ENCODE data around the gene DLG2. TPM values are rescaled to one million over a fixed set of nuclear protein-coding genes. Genes with fewer than 3 reads are reported as not detected.
"Not testable (repeated sequence)": the region's sequence is repeated elsewhere in the genome, so short reads cannot be mapped to it uniquely, and the experiment has no call there.

Gene DLG2
- total RNA-seq, 2 experiments from 2014 or later: 2.0 to 2.1 TPM

- Mint-ChIP-seq H3K9me3 (no peaks in the 10 kb centered on the region), H3K36me3 (ENCODE audit: low read depth) (no peaks in the 10 kb centered on the region), H3K27me3 (no peaks in the 10 kb centered on the region), H3K4me3 (no peak overlapping the region), H3K4me1 (ENCODE audit: low read depth) (no peaks in the 10 kb centered on the region), H3K27ac (no peak overlapping the region)
- Histone ChIP-seq H3K9me3 (ENCODE audit: control insufficient read depth in 1 of 2, insufficient read depth in 1 of 2, low read length in 2 of 2) (no peaks in the 10 kb centered on the region), H3K4me1 (ENCODE audit: insufficient read depth, low read length) (no peaks in the 10 kb centered on the region), H3K27ac (ENCODE audit: low read depth in 1 of 2, low read length in 2 of 2) (no peak overlapping the region), H3K4me3 (ENCODE audit: low read length) (no peak overlapping the region), H3K36me3 (ENCODE audit: insufficient read depth, low read length) (no peaks in the 10 kb centered on the region), H3K27me3 (ENCODE audit: control insufficient read depth in 1 of 2, insufficient read depth in 2 of 2, low read length in 2 of 2) (no peaks in the 10 kb centered on the region)
- ChIA-PET CTCF (no interaction called here), POLR2A (no interaction called here)
- TF ChIP-seq, protein P1, sequence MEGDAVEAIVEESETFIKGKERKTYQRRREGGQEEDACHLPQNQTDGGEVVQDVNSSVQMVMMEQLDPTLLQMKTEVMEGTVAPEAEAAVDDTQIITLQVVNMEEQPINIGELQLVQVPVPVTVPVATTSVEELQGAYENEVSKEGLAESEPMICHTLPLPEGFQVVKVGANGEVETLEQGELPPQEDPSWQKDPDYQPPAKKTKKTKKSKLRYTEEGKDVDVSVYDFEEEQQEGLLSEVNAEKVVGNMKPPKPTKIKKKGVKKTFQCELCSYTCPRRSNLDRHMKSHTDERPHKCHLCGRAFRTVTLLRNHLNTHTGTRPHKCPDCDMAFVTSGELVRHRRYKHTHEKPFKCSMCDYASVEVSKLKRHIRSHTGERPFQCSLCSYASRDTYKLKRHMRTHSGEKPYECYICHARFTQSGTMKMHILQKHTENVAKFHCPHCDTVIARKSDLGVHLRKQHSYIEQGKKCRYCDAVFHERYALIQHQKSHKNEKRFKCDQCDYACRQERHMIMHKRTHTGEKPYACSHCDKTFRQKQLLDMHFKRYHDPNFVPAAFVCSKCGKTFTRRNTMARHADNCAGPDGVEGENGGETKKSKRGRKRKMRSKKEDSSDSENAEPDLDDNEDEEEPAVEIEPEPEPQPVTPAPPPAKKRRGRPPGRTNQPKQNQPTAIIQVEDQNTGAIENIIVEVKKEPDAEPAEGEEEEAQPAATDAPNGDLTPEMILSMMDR (IDR thresholded peaks at IDR 0.05): no peak
- intact Hi-C loops (cut with DNase I, micrococcal nuclease): no loop called here
- DNase-seq (no peak), ATAC-seq (ENCODE audit: poor library complexity) (no peak)
These were observed 2025.8 kb downstream of the DLG2 start for GRCh38 chr11:83601201-83601913.

DNA sequence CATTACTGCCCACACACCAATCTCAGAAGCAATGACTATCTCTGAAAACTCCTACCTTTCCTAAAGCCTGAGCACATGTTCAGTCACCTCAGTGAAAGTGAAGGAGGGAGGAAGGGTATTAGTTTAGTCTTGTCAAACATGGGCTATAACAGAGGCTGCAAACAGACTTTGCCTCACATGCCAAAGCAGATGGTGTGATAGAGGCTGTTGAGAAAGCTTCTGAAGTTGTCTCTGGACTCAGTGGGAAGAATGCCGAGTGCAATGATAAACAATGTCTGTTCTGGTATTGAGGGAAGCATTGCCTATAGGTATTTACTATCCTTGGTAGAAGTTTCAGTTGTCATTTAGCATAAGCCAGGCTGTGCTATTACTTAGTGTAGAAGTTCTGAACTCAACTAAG is 2026.5 kb downstream of the DLG2 start:
- Histone ChIP-seq H3K4me3 (ENCODE audit: low read length) (no peak overlapping the region), H3K27ac (ENCODE audit: low read depth in 1 of 2, low read length in 2 of 2) (no peak overlapping the region), H3K36me3 (ENCODE audit: insufficient read depth, low read length) (no peaks in the 10 kb centered on the region), H3K9me3 (ENCODE audit: control insufficient read depth in 1 of 2, insufficient read depth in 1 of 2, low read length in 2 of 2) (no peaks in the 10 kb centered on the region), H3K27me3 (ENCODE audit: control insufficient read depth in 1 of 2, insufficient read depth in 2 of 2, low read length in 2 of 2) (no peaks in the 10 kb centered on the region), H3K4me1 (ENCODE audit: insufficient read depth, low read length) (no peaks in the 10 kb centered on the region)
- Mint-ChIP-seq H3K4me1 (ENCODE audit: low read depth) (no peaks in the 10 kb centered on the region), H3K27me3 (no peaks in the 10 kb centered on the region), H3K4me3 (no peak overlapping the region), H3K27ac (no peak overlapping the region), H3K36me3 (ENCODE audit: low read depth) (no peaks in the 10 kb centered on the region), H3K9me3 (no peaks in the 10 kb centered on the region)
- ChIA-PET POLR2A (no interaction called here), CTCF (no interaction called here)
- DNase-seq (no peak), ATAC-seq (ENCODE audit: poor library complexity) (no peak)
- TF ChIP-seq, protein P1 (IDR thresholded peaks at IDR 0.05): no peak
- intact Hi-C loops (cut with DNase I, micrococcal nuclease): no loop called here

GRCh38 chr11:83599066-83599465 is 2028.1 kb downstream of the DLG2 start:
- ChIA-PET POLR2A (no interaction called here), CTCF (no interaction called here)
- TF ChIP-seq, protein P1 (IDR thresholded peaks at IDR 0.05): no peak
- Mint-ChIP-seq H3K27me3 (no peaks in the 10 kb centered on the region), H3K36me3 (ENCODE audit: low read depth) (no peaks in the 10 kb centered on the region), H3K9me3 (peaks cover 1% of the 10 kb centered on the region), H3K4me1 (ENCODE audit: low read depth) (no peaks in the 10 kb centered on the region), H3K27ac (no peak overlapping the region), H3K4me3 (no peak overlapping the region)
- Histone ChIP-seq H3K4me1 (ENCODE audit: insufficient read depth, low read length) (no peaks in the 10 kb centered on the region), H3K36me3 (ENCODE audit: insufficient read depth, low read length) (no peaks in the 10 kb centered on the region), H3K4me3 (ENCODE audit: low read length) (no peak overlapping the region), H3K9me3 (ENCODE audit: control insufficient read depth in 1 of 2, insufficient read depth in 1 of 2, low read length in 2 of 2) (no peaks in the 10 kb centered on the region), H3K27me3 (ENCODE audit: control insufficient read depth in 1 of 2, insufficient read depth in 2 of 2, low read length in 2 of 2) (no peaks in the 10 kb centered on the region), H3K27ac (ENCODE audit: low read depth in 1 of 2, low read length in 2 of 2) (no peak overlapping the region)
- DNase-seq (no peak), ATAC-seq (ENCODE audit: poor library complexity) (no peak)
- intact Hi-C loops (cut with DNase I, micrococcal nuclease): no loop called here

DNA sequence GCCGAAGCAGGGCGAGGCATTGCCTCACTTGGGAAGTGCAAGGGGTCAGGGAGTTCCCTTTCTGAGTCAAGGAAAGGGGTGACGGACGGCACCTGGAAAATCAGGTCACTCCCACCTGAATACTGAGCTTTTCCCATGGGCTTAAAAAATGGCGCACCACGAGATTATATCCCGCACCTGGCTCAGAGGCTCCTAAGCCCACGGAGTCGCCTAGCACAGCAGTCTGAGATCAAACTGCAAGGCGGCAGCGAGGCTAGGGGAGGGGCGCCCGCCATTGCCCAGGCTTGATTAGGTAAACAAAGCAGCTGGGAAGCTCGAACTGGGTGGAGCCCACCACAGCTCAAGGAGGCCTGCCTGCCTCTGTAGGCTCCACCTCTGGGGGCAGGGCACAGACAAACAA is 2039.3 kb downstream of the DLG2 start:
- intact Hi-C loops (cut with DNase I, micrococcal nuclease): not testable (repeated sequence)

More for the DNA sequence above, 2039.3 kb downstream of the DLG2 start:
- CTCF ChIA-PET; H3K27ac Mint-ChIP-seq; H3K27me3 ChIP-seq (ENCODE audit: control insufficient read depth in 1 of 2, insufficient read depth in 2 of 2, low read length in 2 of 2); H3K36me3 Mint-ChIP-seq (ENCODE audit: low read depth); H3K36me3 ChIP-seq (ENCODE audit: insufficient read depth, low read length); POLR2A ChIA-PET; H3K4me1 Mint-ChIP-seq (ENCODE audit: low read depth); H3K4me3 ChIP-seq (ENCODE audit: low read length); H3K27ac ChIP-seq (ENCODE audit: low read depth in 1 of 2, low read length in 2 of 2); H3K9me3 Mint-ChIP-seq; H3K9me3 ChIP-seq (ENCODE audit: control insufficient read depth in 1 of 2, insufficient read depth in 1 of 2, low read length in 2 of 2); ATAC-seq (ENCODE audit: poor library complexity); H3K4me3 Mint-ChIP-seq; DNase-seq; H3K4me1 ChIP-seq (ENCODE audit: insufficient read depth, low read length): not testable (repeated sequence)
- peaks cover 18% of the 10 kb centered on the region for H3K27me3 Mint-ChIP-seq
